GM12878 (cell line): ENCODE results near the gene EHMT2. TPM values are rescaled to one million over a fixed set of nuclear protein-coding genes. Genes with fewer than 3 reads are reported as not detected.

Experiments
- ATAC-seq: fragments of 200-7000 bp; cut with Tn5 transposase; 3 replicates; pipeline ENCODE4 v1.9.1; 2020; ENCODE audit warnings: mild to moderate bottlenecking, moderate library complexity
- BruUV-seq: library from RNA; stranded (reverse); fragments of 400-500 nt; replicated peaks from 2 replicates; lab custom pipeline; 2021; lab: Mats Ljungman, UMichigan
- CTCF ChIA-PET: fragments of 300-600 bp; sonication (Branson Sonifier 250); formaldehyde crosslinking; extraction: SDS; loops from one replicate; lab custom pipeline; 2021; ENCODE audit warnings: inconsistent platforms; lab: Yijun Ruan, JAX
- POLR2A ChIA-PET: fragments of 350-600 bp; formaldehyde crosslinking; extraction: SDS; loops from one replicate; lab custom pipeline; 2021; ENCODE audit warnings: inconsistent platforms; lab: Charles Lee
- RAD21 ChIA-PET: fragments of 300-600 bp; sonication (Branson Sonifier 250); formaldehyde crosslinking; loops from one replicate; lab custom pipeline; 2023; ENCODE audit warnings: antibody characterized with exemption; ENCODE audit not compliant: unreplicated experiment; lab: Charles Lee
- SMC1A ChIA-PET: fragments of 300-600 bp; sonication (Branson Sonifier 250); formaldehyde crosslinking; loops from one replicate; lab custom pipeline; 2023; ENCODE audit not compliant: unreplicated experiment, uncharacterized antibody; lab: Charles Lee
- DNase-seq: peaks from one replicate; pipeline ENCODE4 v3.0.0-alpha.2; 2011; ENCODE audit warnings: low read depth, low spot score
- FAIRE-seq: peaks from 3 replicates; lab custom pipeline; 2011; peaks lifted over from hg19 to GRCh38; lab: Jason Lieb, UNC
- H2AFZ ChIP-seq: 2 replicates; pipeline ENCODE4 v1.6.0; 2011; ENCODE audit warnings: low read depth, low read length, control low read depth; ENCODE audit not compliant: control insufficient read depth
- H3K27ac ChIP-seq: 2 replicates; pipeline ENCODE4 v1.5.1; 2011; ENCODE audit warnings: control low read depth; ENCODE audit not compliant: control insufficient read depth, insufficient read depth
- H3K27me3 ChIP-seq, 2 experiments: replicated peaks in 1 of 2; 2 replicates each; pipeline versions ENCODE4 v1.6.0 to v1.6.1; 2011; ENCODE audit warnings: low read length in 1 of 2; ENCODE audit not compliant: control insufficient read depth in 2 of 2, insufficient read depth in 2 of 2
- H3K36me3 ChIP-seq, 2 experiments: 2 replicates each; pipeline ENCODE4 v1.5.1; 2011; ENCODE audit warnings: low read length in 1 of 2; ENCODE audit not compliant: control insufficient read depth in 2 of 2, insufficient read depth in 2 of 2
- H3K4me1 ChIP-seq: 2 replicates; pipeline ENCODE4 v1.6.1; 2011; ENCODE audit warnings: mild to moderate bottlenecking, low read length, moderate library complexity, mixed read lengths; ENCODE audit not compliant: control insufficient read depth, insufficient read depth
- H3K4me2 ChIP-seq: 2 replicates; pipeline ENCODE4 v1.6.0; 2011; ENCODE audit warnings: control low read depth; ENCODE audit not compliant: control insufficient read depth, insufficient read depth
- H3K4me3 ChIP-seq: fragments of 200-600 bp; sonication (generic); 2 replicates; pipeline ENCODE4 v1.5.1; 2016
- H3K79me2 ChIP-seq: 2 replicates; pipeline ENCODE4 v1.6.0; 2011; ENCODE audit warnings: low read length; ENCODE audit not compliant: control insufficient read depth, insufficient read depth
- H3K9ac ChIP-seq: 2 replicates; pipeline ENCODE4 v1.8.0; 2011; ENCODE audit warnings: low read length, control low read depth, mixed read lengths; ENCODE audit not compliant: control insufficient read depth, insufficient read depth
- H3K9me3 ChIP-seq: replicated peaks from 3 replicates; pipeline ENCODE4 v1.5.1; 2011; ENCODE audit warnings: mild to moderate bottlenecking, low read length; ENCODE audit not compliant: control insufficient read depth, insufficient read depth
- H4K20me1 ChIP-seq: 2 replicates; pipeline ENCODE4 v1.6.0; 2011; ENCODE audit not compliant: control insufficient read depth, insufficient read depth
- ATF2 ChIP-seq: IDR thresholded peaks from 2 replicates; pipeline ENCODE4 v1.6.1; 2012; ENCODE audit warnings: low read length, inconsistent platforms
- BCL3 ChIP-seq: IDR thresholded peaks from 2 replicates; pipeline ENCODE4 v1.6.1; 2011; ENCODE audit warnings: borderline replicate concordance, low read depth, mild to moderate bottlenecking, moderate library complexity, low read length; ENCODE audit not compliant: insufficient read depth, poor library complexity, severe bottlenecking
- BRCA1 ChIP-seq: IDR thresholded peaks from 2 replicates; pipeline ENCODE4 v1.6.1; 2011; ENCODE audit warnings: low read depth, low read length, improper control_type of control experiment
- CEBPB ChIP-seq, 2 experiments: fragments of 150-350 bp in 1 of 2; IDR thresholded peaks; 2 replicates each; pipeline ENCODE4 v1.6.1; 2012 to 2014; ENCODE audit warnings: low read depth in 2 of 2, low read length in 2 of 2, borderline replicate concordance in 1 of 2, inconsistent platforms in 1 of 2
- HDAC2 ChIP-seq: fragments of 200-600 bp; sonication (generic); IDR thresholded peaks from 2 replicates; pipeline ENCODE4 v1.6.1; 2017
- MYC ChIP-seq: IDR thresholded peaks from 2 replicates; pipeline ENCODE4 v1.6.1; 2011; ENCODE audit warnings: mild to moderate bottlenecking, low read length, moderate library complexity, inconsistent platforms; ENCODE audit not compliant: insufficient read depth, insufficient replicate concordance, insufficient read length, severe bottlenecking
- PAX5 ChIP-seq: IDR thresholded peaks from 2 replicates; pipeline ENCODE4 v1.6.1; 2011; ENCODE audit warnings: low read depth, low read length, borderline replicate concordance
- RBBP5 ChIP-seq: fragments of 200-600 bp; sonication (generic); conservative IDR thresholded peaks from 2 replicates; pipeline ENCODE4 v1.6.1; 2016
- RUNX3 ChIP-seq: IDR thresholded peaks from 2 replicates; pipeline ENCODE4 v1.6.1; 2012; ENCODE audit warnings: low read length, inconsistent platforms
- TCF12 ChIP-seq: IDR thresholded peaks from 2 replicates; pipeline ENCODE4 v1.6.1; 2011; ENCODE audit warnings: low read depth, mild to moderate bottlenecking, low read length
- TCF7 ChIP-seq: IDR thresholded peaks from 2 replicates; pipeline ENCODE4 v1.6.1; 2014; ENCODE audit warnings: antibody characterized with exemption, borderline replicate concordance
- ZBED1 ChIP-seq: IDR thresholded peaks from 2 replicates; pipeline ENCODE4 v1.6.1; 2016; ENCODE audit warnings: borderline replicate concordance
- ZBTB33 ChIP-seq: fragments of 450-650 bp; IDR thresholded peaks from 2 replicates; pipeline ENCODE4 v1.6.1; 2017; ENCODE audit warnings: mild to moderate bottlenecking
- WGBS: methylation state at CpG from one replicate; pipeline ENCODE4 v1.1.6; 2016; ENCODE audit warnings: low lambda C conversion rate; ENCODE audit not compliant: insufficient replicate concordance, insufficient coverage; ENCODE audit errors: missing lambda C conversion rate; 5-methylcytosine and 5-hydroxymethylcytosine counted together
- in situ Hi-C: fragments of 300-500 bp; cut with MboI; formaldehyde crosslinking; loops from 9 replicates; pipeline ENCODE4 v1.14.3; 2018; ENCODE audit warnings: mixed read lengths
- intact Hi-C: fragments of 100-400 bp; cut with micrococcal nuclease; formaldehyde crosslinking; loops from one replicate; pipeline ENCODE4 v1.14.2; 2022; ENCODE audit not compliant: unreplicated experiment
- polyA plus RNA-seq, 11 experiments: library from polyadenylated mRNA; depleted of rRNA in 4 of 11; unstranded in 6 of 11; stranded (reverse) in 5 of 11; fragments of >200 nt; fragmentation: Nextera tagmentation in 4 of 11; fragmentation: Illumina TruSeq in 1 of 11; extraction: Ambion mirVana in 4 of 11; extraction: Trizol in 1 of 11; gene quantifications; 1 replicate in 1 of 11; 2 replicates in 10 of 11; pipeline versions ENCODE4 v1.2.1 to v1.2.3, GENCODE V29; 2011 to 2016; ENCODE audit warnings: inconsistent platforms in 2 of 11, missing spikeins in 2 of 11, low read depth in 1 of 11
- total RNA-seq, 4 experiments: library from RNA; depleted of rRNA in 3 of 4; stranded (reverse); fragments of >200 nt in 3 of 4; fragmentation: Illumina TruSeq in 1 of 4; extraction: Trizol in 1 of 4; gene quantifications; 2 replicates each; pipeline versions ENCODE4 v1.2.1 to v1.2.3, GENCODE V29; 2013 to 2021
- TF ChIP-seq, protein P1 (sequence below): fragments of 450-650 bp; IDR thresholded peaks from 2 replicates; pipeline ENCODE4 v1.6.1; 2017; ENCODE audit warnings: mild to moderate bottlenecking, moderate library complexity

The EHMT2 gene
- total and polyA plus RNA-seq, 10 of the 15 experiments (the other 5 are each of a cell fraction or from before 2014, with no cell fraction given) = 1.7 to 53.2 (median 36.3) TPM

GRCh38 chr6:31884528-31885035 lies 12.9 kb downstream of the EHMT2 start:
- intact Hi-C loops = no loop called here

More at GRCh38 chr6:31884528-31885035, 12.9 kb downstream of the EHMT2 start:
- Histone ChIP-seq H2AFZ (no peak overlapping the region), H3K9ac (no peak overlapping the region), H4K20me1 (no peaks in the 10 kb centered on the region), H3K4me3 (no peak overlapping the region), H3K27ac (no peak overlapping the region), H3K27me3 (no peaks in the 10 kb centered on the region), H3K4me2 (no peak overlapping the region), H3K4me1 (no peaks in the 10 kb centered on the region), H3K36me3 (peaks cover 11 to 41% of the 10 kb centered on the region in 2 experiments; a peak in 3 of 4 replicates), H3K9me3 (no peaks in the 10 kb centered on the region), H3K79me2 (no peaks in the 10 kb centered on the region)
- no peak for TF ChIP-seq PAX5
- no peak for TF ChIP-seq HDAC2
- TF ChIP-seq BRCA1 = no peak
- TF ChIP-seq TCF12 = no peak
- TF ChIP-seq ZBTB33 = no peak
- TF ChIP-seq CEBPB (IDR thresholded peaks at IDR 0.05; ENCODE audit: borderline replicate concordance in 1 of 2, low read depth in 2 of 2, low read length in 2 of 2) = no peak
- TF ChIP-seq MYC = no peak
- TF ChIP-seq, protein P1, sequence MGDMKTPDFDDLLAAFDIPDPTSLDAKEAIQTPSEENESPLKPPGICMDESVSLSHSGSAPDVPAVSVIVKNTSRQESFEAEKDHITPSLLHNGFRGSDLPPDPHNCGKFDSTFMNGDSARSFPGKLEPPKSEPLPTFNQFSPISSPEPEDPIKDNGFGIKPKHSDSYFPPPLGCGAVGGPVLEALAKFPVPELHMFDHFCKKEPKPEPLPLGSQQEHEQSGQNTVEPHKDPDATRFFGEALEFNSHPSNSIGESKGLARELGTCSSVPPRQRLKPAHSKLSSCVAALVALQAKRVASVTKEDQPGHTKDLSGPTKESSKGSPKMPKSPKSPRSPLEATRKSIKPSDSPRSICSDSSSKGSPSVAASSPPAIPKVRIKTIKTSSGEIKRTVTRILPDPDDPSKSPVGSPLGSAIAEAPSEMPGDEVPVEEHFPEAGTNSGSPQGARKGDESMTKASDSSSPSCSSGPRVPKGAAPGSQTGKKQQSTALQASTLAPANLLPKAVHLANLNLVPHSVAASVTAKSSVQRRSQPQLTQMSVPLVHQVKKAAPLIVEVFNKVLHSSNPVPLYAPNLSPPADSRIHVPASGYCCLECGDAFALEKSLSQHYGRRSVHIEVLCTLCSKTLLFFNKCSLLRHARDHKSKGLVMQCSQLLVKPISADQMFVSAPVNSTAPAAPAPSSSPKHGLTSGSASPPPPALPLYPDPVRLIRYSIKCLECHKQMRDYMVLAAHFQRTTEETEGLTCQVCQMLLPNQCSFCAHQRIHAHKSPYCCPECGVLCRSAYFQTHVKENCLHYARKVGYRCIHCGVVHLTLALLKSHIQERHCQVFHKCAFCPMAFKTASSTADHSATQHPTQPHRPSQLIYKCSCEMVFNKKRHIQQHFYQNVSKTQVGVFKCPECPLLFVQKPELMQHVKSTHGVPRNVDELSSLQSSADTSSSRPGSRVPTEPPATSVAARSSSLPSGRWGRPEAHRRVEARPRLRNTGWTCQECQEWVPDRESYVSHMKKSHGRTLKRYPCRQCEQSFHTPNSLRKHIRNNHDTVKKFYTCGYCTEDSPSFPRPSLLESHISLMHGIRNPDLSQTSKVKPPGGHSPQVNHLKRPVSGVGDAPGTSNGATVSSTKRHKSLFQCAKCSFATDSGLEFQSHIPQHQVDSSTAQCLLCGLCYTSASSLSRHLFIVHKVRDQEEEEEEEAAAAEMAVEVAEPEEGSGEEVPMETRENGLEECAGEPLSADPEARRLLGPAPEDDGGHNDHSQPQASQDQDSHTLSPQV = no peak
- no peak for TF ChIP-seq TCF7
- no peak for TF ChIP-seq RBBP5
- no peak for TF ChIP-seq BCL3
- TF ChIP-seq RUNX3 = no peak
- TF ChIP-seq ZBED1 = no peak
- TF ChIP-seq ATF2 = no peak
- ChIA-PET SMC1A (no interaction called here), POLR2A (interaction anchor here (0.6 kb wide), 1 partner anchor 175 kb away, joined by 3 read pairs; no protein-coding TSS in a partner anchor), CTCF (interaction anchor here (1.6 to 2.0 kb wide), 2 partner anchors 9 to 14 kb away, joined by 5 to 7 read pairs; partner anchors contain the start of gene EHMT2), RAD21 (no interaction called here)
- FAIRE-seq = no peak
- WGBS = 96% methylated on average over 21 of the region's 22 CpGs
- in situ Hi-C loops = no loop called here
- no peak for DNase-seq
- BruUV-seq = no TSS peak
- ATAC-seq = no peak
